ENCODE data around the gene TMEM69.
"Not testable (repeated sequence)": the region's sequence is repeated elsewhere in the genome, so short reads cannot be mapped to it uniquely, and the experiment has no call there.

TMEM69 gene

DNA sequence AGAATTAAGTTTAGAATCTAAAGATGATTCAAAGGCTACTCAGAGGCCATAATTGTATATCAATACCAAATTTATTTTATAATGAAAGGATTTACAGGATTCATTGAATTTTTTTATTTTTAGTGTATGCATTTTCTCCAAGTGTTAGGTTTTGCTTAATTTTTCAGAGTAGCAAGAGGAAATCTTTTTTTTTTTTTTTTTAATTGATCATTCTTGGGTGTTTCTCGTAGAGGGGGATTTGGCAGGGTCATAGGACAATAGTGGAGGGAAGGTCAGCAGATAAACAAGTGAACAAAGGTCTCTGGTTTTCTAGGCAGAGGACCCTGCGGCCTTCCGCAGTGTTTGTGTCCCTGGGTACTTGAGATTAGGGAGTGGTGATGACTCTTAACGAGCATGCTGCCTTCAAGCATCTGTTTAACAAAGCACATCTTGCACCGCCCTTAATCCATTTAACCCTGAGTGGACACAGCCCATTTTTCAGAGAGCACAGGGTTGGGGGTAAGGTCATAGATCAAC lies 51.7 kb downstream of the TMEM69 start:
- not testable (repeated sequence) for DNase-seq (ENCODE audit: low read depth)

Measured in activated T-helper 9 cell treated with anti-CD3 and anti-CD28 coated beads, Interleukin-2, amount 50 U/mL, for 16 hours (primary cell).